Measurements from ENCODE around the gene SOCS4. TPM values are rescaled to one million over a fixed set of nuclear protein-coding genes. Genes with fewer than 3 reads are reported as not detected.

SOCS4 gene, protein sequence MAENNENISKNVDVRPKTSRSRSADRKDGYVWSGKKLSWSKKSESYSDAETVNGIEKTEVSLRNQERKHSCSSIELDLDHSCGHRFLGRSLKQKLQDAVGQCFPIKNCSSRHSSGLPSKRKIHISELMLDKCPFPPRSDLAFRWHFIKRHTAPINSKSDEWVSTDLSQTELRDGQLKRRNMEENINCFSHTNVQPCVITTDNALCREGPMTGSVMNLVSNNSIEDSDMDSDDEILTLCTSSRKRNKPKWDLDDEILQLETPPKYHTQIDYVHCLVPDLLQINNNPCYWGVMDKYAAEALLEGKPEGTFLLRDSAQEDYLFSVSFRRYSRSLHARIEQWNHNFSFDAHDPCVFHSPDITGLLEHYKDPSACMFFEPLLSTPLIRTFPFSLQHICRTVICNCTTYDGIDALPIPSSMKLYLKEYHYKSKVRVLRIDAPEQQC
- total RNA-seq, result 14.1 and 16.4 TPM in 2 replicates

DNA sequence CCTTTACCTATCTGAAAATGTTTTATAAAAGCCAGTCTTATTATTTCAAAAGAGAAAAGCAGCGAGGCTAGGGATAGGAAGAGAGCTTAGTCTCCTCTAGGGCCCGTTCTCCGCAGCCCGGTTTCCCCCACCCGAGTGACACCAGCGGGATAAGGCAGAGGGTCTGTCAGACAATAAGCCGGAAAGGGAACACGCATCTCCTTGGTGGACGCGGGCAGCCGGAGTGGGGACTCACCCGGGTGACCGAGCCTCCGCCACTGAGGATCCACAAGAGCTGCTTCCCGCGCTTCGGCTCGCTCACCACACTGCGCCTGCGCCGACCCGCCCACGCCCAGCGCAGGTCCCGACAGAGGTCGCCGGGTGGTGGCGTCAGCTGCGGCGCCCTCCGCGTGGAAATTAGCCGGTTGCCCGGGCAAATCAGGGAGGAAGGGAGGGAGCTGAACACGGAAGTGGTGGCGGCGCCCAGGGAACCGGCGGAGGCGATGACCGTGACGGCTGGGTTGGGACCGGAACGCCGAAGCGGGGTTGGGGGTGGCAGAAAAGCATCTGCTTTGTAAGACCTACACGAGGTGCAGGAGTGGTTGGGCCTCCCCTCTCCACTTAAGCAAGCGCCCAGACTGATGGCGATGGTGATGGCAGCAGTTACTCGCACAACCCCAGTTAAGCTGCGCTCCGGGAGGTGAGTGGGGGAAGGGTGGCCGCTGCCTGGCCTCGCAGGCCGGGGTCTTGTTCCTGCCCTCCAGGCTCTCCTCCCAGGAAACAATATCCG lies at the start of gene SOCS4, which contains the start of gene WDHD1:
TSS of gene SOCS4 (plus strand) at position 444 of the 769 bp plus-strand sequence. CDS start 15,806 bp downstream, outside the sequence.
TSS of gene WDHD1 (minus strand) at position 307 of the 769 bp plus-strand sequence. CDS start 312 bp downstream, outside the sequence.

DNA sequence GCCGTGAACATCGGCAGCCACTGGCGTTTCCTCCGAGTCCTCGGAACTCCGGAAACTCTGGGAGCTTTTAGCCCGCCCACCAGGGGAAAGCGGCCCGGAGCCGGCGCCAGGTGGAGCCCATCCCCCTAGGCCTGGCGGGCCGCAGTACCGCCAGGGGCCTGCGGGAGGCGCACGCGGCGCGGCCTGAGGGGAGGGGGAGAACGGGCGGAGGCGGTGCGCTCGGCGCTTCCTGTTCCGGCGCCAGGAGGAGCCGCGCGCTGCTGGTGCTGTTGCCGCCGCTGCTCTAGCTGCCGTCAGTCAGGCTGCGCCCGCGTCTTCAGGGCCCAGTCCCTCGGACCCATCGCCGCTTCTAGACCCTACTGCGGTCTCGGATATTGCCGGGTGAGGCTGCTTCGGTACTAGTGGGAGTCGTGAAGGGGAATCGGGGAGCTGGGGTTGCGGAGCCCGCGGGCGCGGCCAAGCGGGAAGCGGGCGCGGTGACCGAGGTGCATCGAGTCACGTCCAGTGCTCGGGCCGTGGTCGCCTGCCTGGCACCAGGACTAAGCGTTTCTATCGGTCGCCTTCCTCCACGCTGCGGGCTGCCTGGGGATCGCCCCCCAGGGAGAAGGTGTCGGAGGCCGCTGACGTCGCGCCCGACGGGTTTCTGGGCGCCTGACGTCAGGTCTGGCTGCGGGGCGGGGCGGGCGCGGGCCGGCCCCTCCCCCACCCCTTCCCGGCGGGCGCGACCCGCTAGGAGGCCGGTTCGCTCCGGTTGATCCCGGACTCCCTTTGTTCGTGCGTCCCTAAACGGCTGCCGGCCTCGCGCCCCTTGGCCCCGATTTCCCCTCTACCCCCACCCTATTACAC lies 24.6 kb downstream of the SOCS4 start, which contains the start of gene MAPK1IP1L:
TSS of gene MAPK1IP1L (plus strand) at position 225 of the 846 bp plus-strand sequence. CDS start 10,037 bp downstream, outside the sequence.

Other genes with a start within 250 kb of the SOCS4 start
- gene GCH1, start 124.4 kb upstream of the SOCS4 start, total RNA-seq, result 0.79 and 1.4 TPM in 2 replicates
- gene WDHD1, start 137 bp upstream of the SOCS4 start, total RNA-seq, result 7.8 and 10.5 TPM in 2 replicates
- gene MAPK1IP1L, start 24.4 kb downstream of the SOCS4 start, total RNA-seq, result 21.2 and 26.2 TPM in 2 replicates
- 89.3 and 142 TPM in 2 replicates for gene LGALS3, start 102.0 kb downstream of the SOCS4 start, total RNA-seq
- 2.8 and 10.2 TPM in 2 replicates for gene DLGAP5, start 164.3 kb downstream of the SOCS4 start, total RNA-seq
- 20.6 and 26.7 TPM in 2 replicates for gene FBXO34, start 244.2 kb downstream of the SOCS4 start, total RNA-seq